Stomach (tissue), 9 donors: ENCODE measurements around the gene ABAT. TPM values are rescaled to one million over a fixed set of nuclear protein-coding genes. Genes with fewer than 3 reads are reported as not detected.

Experiments
- DNase-seq, 2 donors: peaks; one replicate each; pipeline versions ENCODE4 v3.0.0 to v3.0.0-alpha.2; 2013 to 2019
- H3K27ac ChIP-seq, 5 donors: fragments of 200-600 bp in 4 of 5; sonication (generic) in 4 of 5; one replicate each; pipeline ENCODE4 v1.5.1; 2013 to 2019; ENCODE audit warnings: mild to moderate bottlenecking in 1 of 5, moderate library complexity in 1 of 5
- H3K27me3 ChIP-seq, 3 donors: fragments of 200-600 bp; sonication (generic); one replicate each; pipeline ENCODE4 v1.5.1; 2017 to 2019; ENCODE audit warnings: mixed run types in 1 of 3
- H3K36me3 ChIP-seq, 4 donors: fragments of 200-600 bp; sonication (generic); 1 replicate in 3 of 4; 2 replicates in 1 of 4; pipeline ENCODE4 v1.5.1; 2016 to 2019
- H3K4me1 ChIP-seq, 4 donors: fragments of 200-600 bp; sonication (generic); one replicate each; pipeline ENCODE4 v1.5.1; 2016 to 2019
- H3K4me3 ChIP-seq, 4 donors: fragments of 200-600 bp; sonication (generic) in 3 of 4; one replicate each; pipeline ENCODE4 v1.5.1; 2016 to 2019; ENCODE audit warnings: mild to moderate bottlenecking in 1 of 4
- H3K9me3 ChIP-seq, 4 donors: fragments of 200-600 bp; sonication (generic); one replicate each; pipeline ENCODE4 v1.5.1; 2016 to 2019
- CTCF ChIP-seq, 7 experiments: fragments of 450-650 bp in 4 of 7; fragments of 200-600 bp in 3 of 7; sonication (generic) in 3 of 7; IDR thresholded peaks; one replicate each; pipeline ENCODE4 v1.5.1; 2016 to 2019; ENCODE audit warnings: antibody characterized with exemption in 7 of 7, control low read depth in 2 of 7, mild to moderate bottlenecking in 1 of 7
- EP300 ChIP-seq: sonication (generic); formaldehyde crosslinking; IDR thresholded peaks from one replicate; pipeline ENCODE4 v1.6.1; 2017; ENCODE audit warnings: antibody characterized with exemption
- POLR2A ChIP-seq, 4 donors: fragments of 450-650 bp; IDR thresholded peaks; one replicate each; pipeline ENCODE4 v1.6.1; 2016; ENCODE audit warnings: antibody characterized with exemption in 4 of 4, control low read depth in 2 of 4, mild to moderate bottlenecking in 1 of 4, moderate library complexity in 1 of 4
- POLR2AphosphoS5 ChIP-seq, 3 donors: sonication (generic); formaldehyde crosslinking; IDR thresholded peaks; one replicate each; pipeline ENCODE4 v1.6.1; 2016; ENCODE audit warnings: antibody characterized with exemption in 3 of 3
- WGBS, 5 donors: extraction: QIAGEN DNeasy Blood & Tissue Kit in 3 of 5; methylation state at CpG; one replicate each; pipeline versions ENCODE4 v1.1.5 to v1.1.7; 2013 to 2018; 5-methylcytosine and 5-hydroxymethylcytosine counted together
- intact Hi-C: fragments of 100-400 bp; cut with DNase I; formaldehyde crosslinking; loops from one replicate; pipeline ENCODE4 v1.15.1; 2023; ENCODE audit warnings: low total_unique reads
- polyA plus RNA-seq, 3 donors: library from polyadenylated mRNA; stranded (reverse); fragments of 200-250 nt; gene quantifications; one replicate each; pipeline ENCODE4 v1.2.3, GENCODE V29; 2013
- total RNA-seq, 5 donors: library from RNA; depleted of rRNA; stranded (reverse); fragments of >200 nt; gene quantifications; one replicate each; pipeline versions ENCODE4 v1.1.0 to v1.2.3, GENCODE V29; 2014 to 2016
- donor health status: healthy with polysubstance abuse.
- donor health status: Bipolar disorder and iron deficiency.
- donor health status: healthy.

Gene ABAT
- total and polyA plus RNA-seq, 8 donors: 2.9 to 10.3 (median 5.3) TPM

GRCh38 chr16:8669481-8669880, 4.9 kb upstream of the ABAT start:
- 89 to 94% (median 92%) methylated on average over 1 of the region's 1 CpG for WGBS, 5 donors
- TF ChIP-seq POLR2AphosphoS5 (IDR thresholded peaks at IDR 0.05) (no peak), POLR2A (IDR thresholded peaks at IDR 0.05) (no peak)

DNA sequence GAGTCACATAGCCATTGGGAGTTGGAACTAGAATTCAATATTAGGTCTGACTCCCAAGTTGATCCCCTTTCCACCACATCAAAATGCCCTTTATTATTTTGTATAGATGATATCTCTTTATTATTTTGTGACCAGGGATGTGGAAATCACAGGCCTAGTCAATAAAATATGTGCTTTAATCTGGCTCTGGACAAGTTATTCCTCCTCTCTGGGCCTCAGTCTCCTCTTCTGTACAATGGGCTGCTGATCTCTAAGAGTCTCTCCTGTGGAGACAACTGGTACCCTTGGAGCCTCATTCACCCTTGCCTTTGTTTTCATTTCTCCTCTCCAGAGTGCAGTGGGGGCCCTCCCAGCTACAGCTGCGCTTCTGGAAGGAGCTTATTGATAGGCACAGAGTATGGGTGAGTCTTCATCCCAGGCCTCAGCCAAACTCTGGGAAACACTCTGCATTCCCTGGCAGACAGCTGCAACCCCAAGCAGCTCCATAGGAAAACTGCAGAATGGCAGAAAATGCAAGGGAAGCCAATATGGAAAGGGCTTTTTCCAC, 4.3 kb upstream of the ABAT start:
- H3K36me3 ChIP-seq: peaks cover 3 to 29% (median 21%) of the 10 kb centered on the region in 4 donors
- no peak overlapping the region for H3K27ac ChIP-seq
- DNase-seq: no peak
- intact Hi-C loops: loop anchor here (5.0 kb wide), 1 partner anchor 207 kb away; no protein-coding TSS in a partner anchor
- H3K27me3 ChIP-seq: no peaks in the 10 kb centered on the region
- H3K4me3 ChIP-seq: no peak overlapping the region
- WGBS, 5 donors: 82 to 94% (median 83%) methylated on average over 1 of the region's 1 CpG
- no peaks in the 10 kb centered on the region for H3K9me3 ChIP-seq
- no peak for TF ChIP-seq POLR2AphosphoS5 (IDR thresholded peaks at IDR 0.05)
- TF ChIP-seq POLR2A (IDR thresholded peaks at IDR 0.05): no peak
- TF ChIP-seq EP300: no peak
- no peak for TF ChIP-seq CTCF (IDR thresholded peaks at IDR 0.05)
- peaks cover 4 to 16% (median 12%) of the 10 kb centered on the region in 4 donors for H3K4me1 ChIP-seq

More at GRCh38 chr16:8669481-8669880, 4.9 kb upstream of the ABAT start:
- Histone ChIP-seq H3K36me3 (peaks cover 3 to 35% (median 27%) of the 10 kb centered on the region in 4 donors), H3K27me3 (no peaks in the 10 kb centered on the region), H3K27ac (no peak overlapping the region), H3K9me3 (no peaks in the 10 kb centered on the region), H3K4me3 (no peak overlapping the region), H3K4me1 (peaks cover 0 to 11% (median 6%) of the 10 kb centered on the region in 4 donors)
- intact Hi-C loops: loop anchor here (10.0 kb wide), 1 partner anchor 125 kb away; the partner anchor contains the start of genes PMM2 and TMEM186
- no peak for DNase-seq

GRCh38 chr16:8673611-8674412, 605 bp upstream of the ABAT start:
- TF ChIP-seq EP300: no peak
- no peak for TF ChIP-seq POLR2A (IDR thresholded peaks at IDR 0.05)
- no peak for TF ChIP-seq CTCF (IDR thresholded peaks at IDR 0.05)
- TF ChIP-seq POLR2AphosphoS5 (IDR thresholded peaks at IDR 0.05): no peak
- Histone ChIP-seq H3K36me3 (peaks cover 0 to 8% (median 2%) of the 10 kb centered on the region in 4 donors), H3K9me3 (no peaks in the 10 kb centered on the region), H3K27ac (peak overlapping the region; percentile 36 to 73 (median 68)), H3K4me3 (peak overlapping the region; percentile 60 to 85 (median 74)), H3K27me3 (no peaks in the 10 kb centered on the region), H3K4me1 (peaks cover 11 to 29% (median 20%) of the 10 kb centered on the region in 4 donors)
- 11 to 16% (median 13%) methylated on average over 16 to 24 of the region's 24 CpGs for WGBS, 5 donors
- intact Hi-C loops: loop anchor here (5.0 kb wide), 1 partner anchor 203 kb away; no protein-coding TSS in a partner anchor
- no peak for DNase-seq

DNA sequence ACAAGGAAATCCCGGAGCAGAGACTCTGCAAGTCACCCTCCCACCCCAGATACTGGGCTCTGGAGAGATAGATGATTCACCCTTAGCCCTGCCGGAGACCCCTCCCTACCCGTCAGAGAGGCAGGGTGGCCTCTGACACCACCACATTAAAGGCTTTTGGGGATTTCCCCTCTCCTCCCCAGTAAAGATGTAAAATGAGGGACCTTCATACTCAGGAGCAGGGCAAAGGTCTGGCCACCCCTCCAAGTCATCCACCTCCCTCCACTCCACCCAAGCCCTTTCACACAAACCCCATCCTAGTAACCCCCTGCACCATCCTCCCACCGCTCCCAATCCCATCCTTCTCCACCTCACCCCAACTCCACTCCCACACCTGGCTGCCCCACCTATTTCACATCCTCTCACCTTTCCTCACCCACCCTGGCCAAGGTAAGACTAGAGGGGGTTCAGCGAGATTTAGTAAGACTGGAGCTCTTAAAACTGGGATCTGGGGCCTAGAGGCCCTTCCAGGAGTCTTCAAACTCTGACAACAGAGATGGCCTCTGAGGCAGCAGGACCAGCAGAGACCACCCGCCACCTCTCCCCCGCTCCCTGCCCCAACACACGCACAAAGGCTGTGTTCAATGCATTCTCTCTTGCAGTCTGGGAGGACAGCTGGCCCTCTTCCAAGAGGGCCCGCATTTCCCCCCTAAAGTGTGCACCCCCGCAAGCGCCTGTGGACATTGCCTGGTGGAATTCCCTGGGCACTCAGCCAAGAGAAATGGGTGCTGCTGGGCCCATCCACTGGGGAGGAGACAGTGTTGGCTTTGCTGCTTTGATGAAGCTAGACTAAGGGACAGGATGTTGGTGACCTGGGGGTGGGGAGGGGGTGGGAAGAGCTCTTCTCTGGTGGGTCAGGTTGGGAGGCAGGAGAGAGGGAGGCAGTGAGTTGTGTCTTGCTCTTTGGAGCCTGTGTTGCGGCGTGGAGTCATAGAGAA, 1.1 kb downstream of the ABAT start:
- Histone ChIP-seq H3K27me3 (no peaks in the 10 kb centered on the region), H3K36me3 (peaks cover 0 to 3% (median under 1%) of the 10 kb centered on the region in 4 donors), H3K9me3 (no peaks in the 10 kb centered on the region), H3K27ac (no peak overlapping the region), H3K4me3 (peak overlapping the region; percentile 60 to 85 (median 74)), H3K4me1 (peaks cover 13 to 34% (median 20%) of the 10 kb centered on the region in 4 donors)
- DNase-seq: peak in 1 of 2 donors; percentile 54
- intact Hi-C loops: no loop called here
- TF ChIP-seq POLR2A (IDR thresholded peaks at IDR 0.05): no peak
- TF ChIP-seq CTCF (IDR thresholded peaks at IDR 0.05): no peak
- no peak for TF ChIP-seq EP300
- TF ChIP-seq POLR2AphosphoS5 (IDR thresholded peaks at IDR 0.05): no peak
- WGBS, 5 donors: 60 to 78% (median 69%) methylated on average over 13 of the region's 13 CpGs
